PFSK-1 (cell line): Measurements from ENCODE around the gene TNFRSF4.

Source experiments
- FOXP2 ChIP-seq: optimal IDR thresholded peaks from 2 replicates; pipeline ENCODE3; 2011; ENCODE audit warnings: borderline replicate concordance, control low read depth, inconsistent platforms; ENCODE audit not compliant: insufficient read depth; ENCODE audit errors: extremely low read length, extremely low read depth
- POLR2AphosphoS5 ChIP-seq: IDR thresholded peaks from 2 replicates; pipeline ENCODE4 v1.6.1; 2012; ENCODE audit warnings: low read depth, mild to moderate bottlenecking, control low read depth, low read length, moderate library complexity
- SIN3A ChIP-seq: IDR thresholded peaks from 2 replicates; pipeline ENCODE4 v1.6.1; 2012; ENCODE audit warnings: mild to moderate bottlenecking, low read length, moderate library complexity, borderline replicate concordance; ENCODE audit not compliant: insufficient read depth
- TAF1 ChIP-seq: IDR thresholded peaks from 2 replicates; pipeline ENCODE4 v1.6.1; 2012; ENCODE audit warnings: low read length, control low read depth, borderline replicate concordance; ENCODE audit not compliant: insufficient read depth
- TF ChIP-seq, protein P1 (sequence below), 2 experiments: IDR thresholded peaks; 2 replicates each; pipeline versions ENCODE4 v1.6.1 to v1.8.0; 2011 to 2012; ENCODE audit warnings: low read depth in 2 of 2, low read length in 2 of 2, control low read depth in 1 of 2, inconsistent platforms in 1 of 2, mild to moderate bottlenecking in 1 of 2, moderate library complexity in 1 of 2; ENCODE audit not compliant: insufficient read depth in 1 of 2

Gene TNFRSF4

DNA sequence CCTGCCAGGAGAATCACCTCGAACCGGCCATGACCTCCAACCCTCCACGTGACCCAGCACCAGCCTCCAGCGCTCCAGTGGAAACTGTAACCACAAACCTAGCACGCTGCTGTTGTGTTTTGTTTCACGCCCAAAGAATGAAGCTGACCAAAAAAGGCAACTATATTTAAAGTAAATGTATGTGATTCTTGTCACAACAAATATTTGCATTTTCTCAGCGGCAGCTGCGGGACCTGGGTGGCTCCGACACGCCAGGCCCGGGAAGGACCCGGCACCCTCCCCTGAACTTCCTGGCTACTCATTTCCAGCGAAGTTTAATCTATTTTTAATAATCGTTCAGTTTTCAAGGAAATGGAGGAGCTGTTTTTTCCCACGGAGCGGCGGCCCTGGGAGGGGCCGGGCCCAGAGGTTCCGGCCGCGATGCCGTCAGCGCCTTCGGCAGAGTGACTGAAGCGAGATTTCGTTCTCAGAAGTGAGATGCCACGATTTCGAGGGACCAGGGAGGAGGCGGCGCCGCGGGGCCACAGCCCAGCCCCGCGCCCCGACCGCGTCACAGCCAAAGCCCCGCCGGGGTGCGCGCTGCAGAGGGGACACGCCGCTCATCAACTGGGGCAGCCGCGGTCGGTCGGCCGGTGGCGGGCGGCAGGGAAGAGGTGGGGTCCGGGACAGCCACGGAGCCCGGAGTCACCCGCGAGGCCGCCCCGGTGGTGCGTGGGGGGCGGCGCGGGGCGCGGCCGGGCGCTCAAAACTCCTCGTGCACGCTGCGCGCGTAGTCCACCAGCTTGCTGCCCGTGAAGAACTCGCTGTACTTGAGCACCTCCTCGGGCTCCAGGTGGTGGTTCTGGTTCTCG lies 3.0 kb upstream of the TNFRSF4 start:
- TF ChIP-seq SIN3A (no peak), POLR2AphosphoS5 (no peak)
- TF ChIP-seq, protein P1, sequence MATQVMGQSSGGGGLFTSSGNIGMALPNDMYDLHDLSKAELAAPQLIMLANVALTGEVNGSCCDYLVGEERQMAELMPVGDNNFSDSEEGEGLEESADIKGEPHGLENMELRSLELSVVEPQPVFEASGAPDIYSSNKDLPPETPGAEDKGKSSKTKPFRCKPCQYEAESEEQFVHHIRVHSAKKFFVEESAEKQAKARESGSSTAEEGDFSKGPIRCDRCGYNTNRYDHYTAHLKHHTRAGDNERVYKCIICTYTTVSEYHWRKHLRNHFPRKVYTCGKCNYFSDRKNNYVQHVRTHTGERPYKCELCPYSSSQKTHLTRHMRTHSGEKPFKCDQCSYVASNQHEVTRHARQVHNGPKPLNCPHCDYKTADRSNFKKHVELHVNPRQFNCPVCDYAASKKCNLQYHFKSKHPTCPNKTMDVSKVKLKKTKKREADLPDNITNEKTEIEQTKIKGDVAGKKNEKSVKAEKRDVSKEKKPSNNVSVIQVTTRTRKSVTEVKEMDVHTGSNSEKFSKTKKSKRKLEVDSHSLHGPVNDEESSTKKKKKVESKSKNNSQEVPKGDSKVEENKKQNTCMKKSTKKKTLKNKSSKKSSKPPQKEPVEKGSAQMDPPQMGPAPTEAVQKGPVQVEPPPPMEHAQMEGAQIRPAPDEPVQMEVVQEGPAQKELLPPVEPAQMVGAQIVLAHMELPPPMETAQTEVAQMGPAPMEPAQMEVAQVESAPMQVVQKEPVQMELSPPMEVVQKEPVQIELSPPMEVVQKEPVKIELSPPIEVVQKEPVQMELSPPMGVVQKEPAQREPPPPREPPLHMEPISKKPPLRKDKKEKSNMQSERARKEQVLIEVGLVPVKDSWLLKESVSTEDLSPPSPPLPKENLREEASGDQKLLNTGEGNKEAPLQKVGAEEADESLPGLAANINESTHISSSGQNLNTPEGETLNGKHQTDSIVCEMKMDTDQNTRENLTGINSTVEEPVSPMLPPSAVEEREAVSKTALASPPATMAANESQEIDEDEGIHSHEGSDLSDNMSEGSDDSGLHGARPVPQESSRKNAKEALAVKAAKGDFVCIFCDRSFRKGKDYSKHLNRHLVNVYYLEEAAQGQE (IDR thresholded peaks at IDR 0.05; ENCODE audit: insufficient read depth in 1 of 2, low read depth in 2 of 2, low read length in 2 of 2) = no peak

DNA sequence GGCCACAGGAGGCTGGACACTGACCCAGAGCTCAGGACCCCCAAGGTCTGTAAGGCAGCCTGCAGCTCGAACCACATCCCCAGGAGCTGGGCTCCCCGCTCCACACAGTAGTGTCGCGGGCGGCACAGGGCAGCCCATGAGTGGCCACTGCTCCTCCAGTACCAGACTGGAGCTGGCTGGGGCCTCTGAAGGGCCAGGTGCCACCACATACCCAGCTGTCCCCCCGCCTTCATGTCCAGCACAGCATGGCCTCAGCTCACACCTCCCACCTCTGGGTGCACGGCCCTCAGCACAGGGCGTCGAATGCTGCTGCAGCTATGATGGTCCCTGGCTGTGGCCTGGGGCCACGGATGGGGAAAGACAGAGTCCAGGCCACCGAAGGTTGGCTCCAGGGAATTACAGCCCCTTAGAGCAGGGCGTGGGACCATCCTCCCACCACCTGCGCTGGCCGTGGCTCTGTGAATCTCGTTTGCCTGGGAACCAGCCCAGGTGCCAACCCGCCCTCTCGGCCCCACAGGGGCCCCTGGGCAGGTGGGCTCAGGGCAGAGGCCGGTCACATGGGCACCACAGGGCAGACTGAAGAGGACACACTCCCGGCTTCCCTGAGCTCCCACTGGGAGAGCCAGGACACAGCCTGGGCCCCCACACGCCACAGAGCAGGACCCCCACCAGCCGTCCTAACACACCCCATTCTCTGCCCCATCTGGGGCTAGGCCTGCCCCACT lies 2.1 kb upstream of the TNFRSF4 start:
- TF ChIP-seq POLR2AphosphoS5 (no peak), FOXP2 (no peak), TAF1 (no peak), SIN3A (no peak)
- TF ChIP-seq, protein P1 (IDR thresholded peaks at IDR 0.05; ENCODE audit: insufficient read depth in 1 of 2, low read depth in 2 of 2, low read length in 2 of 2) = no peak

DNA sequence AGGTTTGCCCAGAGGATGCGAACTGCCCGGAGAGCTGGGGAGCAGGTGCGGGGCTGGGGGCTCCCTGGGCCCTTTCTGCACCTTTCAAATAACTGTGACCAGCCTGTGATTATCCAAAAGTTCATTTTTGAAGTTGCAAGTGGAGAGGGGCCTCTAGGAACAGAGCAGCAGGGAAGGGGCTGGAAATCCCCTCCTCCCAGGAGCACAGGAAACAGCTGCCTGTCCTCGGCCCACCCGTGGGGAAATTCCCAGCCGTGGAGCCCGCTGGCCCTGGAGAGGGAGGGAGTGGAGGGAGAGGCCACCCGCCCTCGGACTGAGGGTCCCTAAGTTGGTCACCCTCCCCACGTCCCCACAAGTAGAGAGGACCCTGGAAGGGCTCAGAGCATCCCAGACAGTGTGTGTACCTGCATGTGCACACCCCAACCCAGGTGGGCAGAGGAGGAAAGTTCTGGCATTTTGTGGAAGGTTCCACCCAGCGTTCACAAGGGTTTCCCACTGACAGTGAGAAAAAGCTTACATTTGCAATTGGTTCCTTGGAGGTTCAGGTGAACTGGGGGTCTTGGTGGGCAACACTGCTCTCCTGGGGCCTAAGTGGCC lies 1.2 kb upstream of the TNFRSF4 start:
- TF ChIP-seq SIN3A (no peak), FOXP2 (no peak), TAF1 (no peak), POLR2AphosphoS5 (no peak)
- TF ChIP-seq, protein P1 (IDR thresholded peaks at IDR 0.05; ENCODE audit: insufficient read depth in 1 of 2, low read depth in 2 of 2, low read length in 2 of 2) = no peak

DNA sequence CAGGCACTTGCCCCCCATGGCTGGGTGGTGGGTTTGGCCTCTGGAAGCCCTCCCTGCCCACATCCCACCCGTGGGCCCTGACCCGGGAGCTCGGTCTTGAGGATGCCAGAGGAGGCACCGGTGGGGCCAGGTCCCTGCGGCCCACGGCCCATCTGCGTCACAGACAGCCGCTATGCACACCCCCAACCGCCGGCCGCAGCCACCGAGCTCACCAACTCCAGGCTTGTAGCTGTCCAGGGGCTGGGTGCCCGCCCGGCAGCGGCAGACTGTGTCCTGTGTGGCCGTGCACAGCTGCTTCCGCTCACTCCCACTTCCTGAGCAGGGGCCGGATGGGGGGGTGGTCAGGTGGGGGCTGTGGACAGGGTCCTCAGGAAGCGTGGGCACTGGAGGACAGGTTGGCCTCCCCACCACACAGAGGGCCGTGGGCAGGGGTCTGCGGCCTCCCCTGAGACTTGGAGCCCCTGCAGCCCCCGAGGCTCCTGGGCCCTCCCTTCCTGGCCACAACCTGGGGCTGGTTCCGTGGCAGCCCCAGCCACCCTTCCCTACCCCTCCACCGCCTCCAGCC lies 1.1 kb downstream of the TNFRSF4 start:
- TF ChIP-seq TAF1 (no peak), FOXP2 (peak; percentile 73), POLR2AphosphoS5 (no peak), SIN3A (no peak)
- TF ChIP-seq, protein P1 (IDR thresholded peaks at IDR 0.05; ENCODE audit: insufficient read depth in 1 of 2, low read depth in 2 of 2, low read length in 2 of 2) = peak; percentile 64 to 65; a peak in 2 of 4 replicates
